Astrocyte (in vitro differentiated cells and primary cell): ENCODE measurements around the gene TYK2.

Experiments
- EZH2 ChIP-seq: IDR thresholded peaks from 2 replicates; pipeline ENCODE4 v1.6.1; 2012; ENCODE audit warnings: mild to moderate bottlenecking, low read length, inconsistent platforms; ENCODE audit not compliant: insufficient read depth
- TF ChIP-seq, protein P1 (sequence below): IDR thresholded peaks from 2 replicates; pipeline ENCODE4 v1.5.1; 2011; ENCODE audit warnings: low read depth, mild to moderate bottlenecking, inconsistent platforms, low read length, moderate library complexity; ENCODE audit not compliant: insufficient read depth

- TF ChIP-seq, protein P1, sequence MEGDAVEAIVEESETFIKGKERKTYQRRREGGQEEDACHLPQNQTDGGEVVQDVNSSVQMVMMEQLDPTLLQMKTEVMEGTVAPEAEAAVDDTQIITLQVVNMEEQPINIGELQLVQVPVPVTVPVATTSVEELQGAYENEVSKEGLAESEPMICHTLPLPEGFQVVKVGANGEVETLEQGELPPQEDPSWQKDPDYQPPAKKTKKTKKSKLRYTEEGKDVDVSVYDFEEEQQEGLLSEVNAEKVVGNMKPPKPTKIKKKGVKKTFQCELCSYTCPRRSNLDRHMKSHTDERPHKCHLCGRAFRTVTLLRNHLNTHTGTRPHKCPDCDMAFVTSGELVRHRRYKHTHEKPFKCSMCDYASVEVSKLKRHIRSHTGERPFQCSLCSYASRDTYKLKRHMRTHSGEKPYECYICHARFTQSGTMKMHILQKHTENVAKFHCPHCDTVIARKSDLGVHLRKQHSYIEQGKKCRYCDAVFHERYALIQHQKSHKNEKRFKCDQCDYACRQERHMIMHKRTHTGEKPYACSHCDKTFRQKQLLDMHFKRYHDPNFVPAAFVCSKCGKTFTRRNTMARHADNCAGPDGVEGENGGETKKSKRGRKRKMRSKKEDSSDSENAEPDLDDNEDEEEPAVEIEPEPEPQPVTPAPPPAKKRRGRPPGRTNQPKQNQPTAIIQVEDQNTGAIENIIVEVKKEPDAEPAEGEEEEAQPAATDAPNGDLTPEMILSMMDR = no peak
- TF ChIP-seq EZH2 = no peak
Observed at GRCh38 chr19:10368101-10368803, 12.1 kb downstream of the TYK2 start.
